NCI-H187 (cell line): ENCODE data around the gene KMT2E.

ENCODE experiments used
- DNase-seq, 2 experiments: peaks; one replicate each; lab custom pipeline; 2025; lab: John Stamatoyannopoulos, UW

Gene KMT2E

DNA sequence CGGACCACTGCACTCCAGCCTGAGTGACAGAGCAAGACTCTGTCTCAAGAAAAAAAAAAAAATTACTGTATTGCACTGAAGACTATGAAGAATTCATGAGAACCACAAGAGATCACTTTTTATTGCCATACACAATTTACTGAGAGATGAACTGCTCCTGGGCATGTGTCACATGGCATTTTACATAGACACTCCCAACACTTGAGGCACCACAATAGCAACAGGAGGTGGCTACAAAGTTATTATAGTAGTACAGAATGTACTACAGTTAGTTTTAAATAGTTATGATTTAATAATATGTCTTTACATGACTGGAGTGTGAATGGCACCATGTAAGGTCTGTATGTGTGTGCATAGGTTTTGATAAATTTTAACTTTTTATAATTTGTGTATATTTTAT, 70.6 kb downstream of the KMT2E start:
- no peak for DNase-seq

DNA sequence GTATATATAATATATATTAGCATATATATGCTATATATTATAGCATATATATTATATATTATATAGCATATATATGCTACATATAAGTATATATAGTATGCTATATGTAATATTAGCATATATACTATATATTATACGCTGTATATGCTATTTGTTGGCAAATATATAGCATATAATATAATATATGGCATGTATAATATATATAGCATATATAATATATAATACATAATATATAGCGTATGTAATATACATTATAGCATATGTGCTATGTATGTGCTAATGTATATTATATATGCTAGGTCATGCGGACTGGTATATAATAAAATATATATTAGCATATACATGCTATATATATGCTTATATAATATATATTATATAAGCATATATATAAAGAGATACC, 72.8 kb downstream of the KMT2E start:
- DNase-seq, result no peak

DNA sequence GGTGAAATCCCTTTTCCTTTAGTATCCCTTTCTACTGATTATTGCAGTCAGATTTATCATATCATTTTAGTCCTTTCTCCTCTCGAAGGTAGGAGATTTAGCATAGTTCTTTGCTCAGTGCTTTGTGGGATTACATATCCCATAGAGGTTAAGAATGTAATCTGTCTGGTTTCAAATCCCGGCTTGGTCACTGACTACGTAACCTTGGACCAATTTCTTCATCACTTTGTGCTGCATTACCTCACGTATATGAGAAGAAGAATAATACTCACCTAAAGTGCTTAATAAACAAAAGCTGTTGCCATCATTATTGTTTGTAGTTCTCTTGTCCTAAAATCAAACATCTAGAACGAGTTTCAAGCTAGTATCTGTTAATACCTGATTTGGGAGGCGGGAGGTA, 74.0 kb downstream of the KMT2E start:
- no peak for DNase-seq

DNA sequence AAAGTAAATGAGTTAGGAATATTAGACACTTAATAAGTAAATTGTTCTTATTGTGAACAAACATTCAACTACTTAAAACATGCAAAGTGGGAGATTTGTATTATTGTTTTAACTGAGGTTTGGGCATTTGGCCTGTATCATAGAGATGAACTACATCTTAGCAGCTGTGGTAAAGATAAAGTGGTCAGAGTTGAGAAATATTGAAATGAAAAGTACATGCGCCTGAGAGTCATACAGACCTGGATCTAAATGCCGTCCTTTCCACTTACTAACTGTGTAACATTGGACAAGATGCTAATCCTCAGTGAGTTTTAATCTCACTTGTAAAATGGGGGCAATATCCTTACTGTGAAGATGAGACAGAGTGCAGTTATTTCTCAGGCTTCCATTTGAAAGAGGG, 74.5 kb downstream of the KMT2E start:
- no peak for DNase-seq

DNA sequence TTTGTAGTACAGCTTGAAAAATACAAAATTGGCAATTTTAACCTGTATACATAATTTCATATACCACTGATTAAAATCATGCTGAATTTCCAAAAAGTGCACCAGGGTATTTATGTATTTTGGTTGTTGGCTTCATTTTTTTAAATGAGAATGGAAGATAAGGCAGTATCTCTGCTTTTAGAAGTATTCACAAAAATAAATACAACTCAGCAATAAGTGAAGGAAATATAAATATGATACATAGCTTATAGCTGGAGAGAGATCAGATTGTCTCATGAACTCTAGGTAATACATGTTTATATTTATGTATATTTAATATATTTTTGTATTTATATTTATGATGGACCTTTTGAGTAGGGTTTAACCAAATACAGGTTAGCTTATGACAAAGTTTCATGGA, 81.0 kb downstream of the KMT2E start:
- no peak for DNase-seq

DNA sequence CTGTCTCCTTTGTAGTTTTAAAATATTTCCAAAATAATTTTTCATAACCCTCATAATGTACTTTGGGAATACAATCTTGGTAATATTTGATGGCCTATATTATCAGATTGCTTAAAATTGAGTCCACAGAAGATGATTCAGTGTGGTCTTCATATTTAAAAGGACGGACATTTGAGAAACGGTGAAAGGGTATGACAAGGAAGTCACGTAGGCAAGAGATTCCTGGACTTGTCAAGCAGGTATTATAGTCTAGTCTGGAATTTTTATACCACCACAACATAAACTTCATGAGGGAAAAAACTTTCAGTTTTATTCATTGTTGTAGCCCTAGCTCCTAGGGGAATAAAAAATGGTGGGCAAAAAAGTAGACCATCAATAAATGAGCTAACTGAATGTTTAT, 82.3 kb downstream of the KMT2E start:
- DNase-seq, result no peak

DNA sequence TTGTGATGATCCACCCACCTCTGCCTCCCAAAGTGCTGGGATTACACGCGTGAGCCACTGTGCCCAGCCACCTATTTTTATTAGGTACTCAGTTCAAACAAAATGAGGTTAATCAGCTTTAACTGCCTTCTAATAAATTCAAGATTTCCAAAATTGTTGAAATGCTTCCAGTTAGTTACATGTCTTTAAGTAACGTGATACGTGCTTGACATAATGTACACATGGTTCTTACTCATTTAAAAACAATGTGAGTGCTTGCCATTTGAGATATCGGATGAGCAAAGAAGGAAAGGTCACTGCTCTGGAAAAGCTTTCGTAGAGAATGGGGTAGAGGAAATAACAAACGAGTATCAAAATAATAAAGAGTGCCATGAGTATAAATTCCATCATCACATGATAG, 83.6 kb downstream of the KMT2E start:
- no peak for DNase-seq

DNA sequence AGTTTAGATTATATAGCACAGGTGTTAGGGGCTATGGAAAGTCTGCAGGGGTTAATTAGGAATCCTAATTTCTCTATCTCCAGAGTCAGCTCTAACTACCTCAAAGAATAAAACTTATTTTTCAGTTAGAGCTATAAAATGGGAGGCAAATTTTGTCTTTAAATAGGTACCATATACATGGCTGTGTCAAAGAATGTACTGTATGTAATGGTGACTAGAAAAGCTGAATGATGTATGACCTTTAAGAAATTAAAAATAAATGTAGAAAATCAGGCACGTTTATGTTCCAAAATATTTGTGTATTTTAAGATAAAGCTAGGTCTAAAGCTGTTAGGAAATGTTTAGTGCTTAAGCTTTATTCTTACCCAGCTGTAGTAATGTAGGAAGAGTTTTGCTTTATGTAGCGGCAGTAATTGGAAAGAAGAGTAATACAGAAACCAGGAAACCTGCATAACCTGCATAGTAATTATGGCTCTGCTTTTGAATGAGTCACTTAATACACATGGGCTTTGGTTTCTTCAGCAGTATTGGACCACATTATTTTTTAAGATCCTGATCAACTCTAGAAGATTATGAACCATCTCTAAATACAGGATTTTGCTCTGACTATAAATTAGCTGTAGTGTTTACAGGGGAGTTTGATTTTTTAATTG, 85.0 kb downstream of the KMT2E start:
- no peak for DNase-seq

DNA sequence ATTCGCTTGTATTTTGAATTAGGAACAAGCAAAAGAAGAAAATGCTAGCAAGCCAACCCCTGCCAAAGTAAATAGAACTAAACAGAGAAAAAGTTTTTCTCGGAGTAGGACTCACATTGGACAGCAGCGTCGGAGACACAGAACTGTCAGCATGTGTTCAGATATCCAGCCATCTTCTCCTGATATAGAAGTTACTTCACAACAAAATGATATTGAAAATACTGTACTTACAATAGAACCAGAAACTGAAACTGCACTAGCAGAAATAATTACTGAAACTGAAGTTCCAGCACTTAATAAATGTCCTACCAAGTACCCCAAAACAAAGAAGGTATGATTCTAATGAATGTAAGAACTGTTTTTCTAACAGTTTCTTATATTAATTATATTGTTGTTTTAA, 87.9 kb downstream of the KMT2E start:
- DNase-seq, result no peak

DNA sequence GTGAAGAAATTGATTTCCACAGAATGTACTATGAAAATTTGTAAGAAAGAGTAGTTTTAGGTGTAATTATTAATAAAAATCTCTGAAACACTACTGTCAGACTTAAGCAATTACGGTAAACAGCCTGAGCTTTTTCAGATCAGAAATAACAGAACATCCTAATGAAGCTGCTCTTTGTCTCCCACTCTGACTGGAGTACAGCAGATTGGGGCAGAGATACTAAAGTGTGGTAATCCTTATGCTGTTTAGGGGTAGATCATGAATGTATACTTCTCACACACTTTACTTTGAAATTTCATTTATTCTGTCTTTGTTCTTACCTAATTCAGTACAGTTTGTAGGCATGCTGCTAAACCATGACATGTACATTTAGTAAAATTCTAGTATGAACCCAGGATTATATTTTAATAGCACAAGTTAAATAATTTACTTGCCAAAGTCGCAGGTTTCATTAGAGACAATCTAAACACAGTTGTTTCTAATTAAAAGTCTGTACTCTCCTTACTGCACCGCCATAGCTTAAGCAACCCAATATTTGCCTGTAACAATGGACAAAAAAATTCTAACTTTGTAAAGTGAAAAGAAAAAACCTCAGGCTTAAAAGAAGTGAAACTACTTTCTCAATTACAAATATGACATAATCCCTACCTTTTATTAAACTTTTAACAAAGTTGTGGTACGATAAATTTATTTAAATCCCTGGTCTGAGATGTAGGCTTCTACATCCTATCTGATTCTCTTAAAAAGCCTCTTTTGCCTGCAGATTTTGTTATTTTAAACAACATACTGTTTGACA, 88.8 kb downstream of the KMT2E start:
- DNase-seq, result no peak

DNA sequence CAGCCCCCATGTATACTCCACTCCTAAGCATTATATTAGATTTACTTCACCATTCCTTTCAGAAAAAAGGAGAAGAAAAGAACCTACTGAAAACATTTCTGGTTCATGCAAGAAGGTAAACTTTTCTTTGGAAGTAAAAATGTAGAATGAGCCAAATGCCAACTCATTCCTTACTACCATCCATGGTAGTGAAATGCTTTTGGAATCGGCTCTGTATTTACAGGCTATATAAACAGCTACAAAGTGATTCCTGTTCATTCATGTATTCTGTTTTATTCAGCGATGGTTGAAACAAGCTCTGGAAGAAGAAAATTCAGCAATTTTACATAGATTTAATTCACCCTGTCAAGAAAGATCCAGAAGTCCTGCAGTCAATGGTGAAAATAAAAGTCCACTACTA, 91.6 kb downstream of the KMT2E start:
- no peak for DNase-seq

DNA sequence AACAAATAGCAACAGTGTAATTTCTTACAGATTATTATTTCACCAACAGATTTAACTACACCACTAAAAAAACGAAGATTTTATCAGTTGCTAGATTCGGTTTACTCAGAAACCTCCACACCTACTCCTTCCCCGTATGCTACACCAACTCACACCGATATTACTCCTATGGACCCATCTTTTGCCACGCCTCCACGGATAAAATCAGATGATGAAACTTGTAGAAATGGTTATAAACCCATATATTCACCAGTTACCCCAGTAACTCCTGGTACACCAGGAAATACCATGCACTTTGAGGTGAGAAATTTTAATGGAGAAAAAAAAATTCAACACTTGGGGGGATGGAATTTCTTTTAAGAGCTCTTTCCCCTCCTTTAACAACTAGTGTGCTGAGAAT, 92.5 kb downstream of the KMT2E start:
- DNase-seq, result no peak

DNA sequence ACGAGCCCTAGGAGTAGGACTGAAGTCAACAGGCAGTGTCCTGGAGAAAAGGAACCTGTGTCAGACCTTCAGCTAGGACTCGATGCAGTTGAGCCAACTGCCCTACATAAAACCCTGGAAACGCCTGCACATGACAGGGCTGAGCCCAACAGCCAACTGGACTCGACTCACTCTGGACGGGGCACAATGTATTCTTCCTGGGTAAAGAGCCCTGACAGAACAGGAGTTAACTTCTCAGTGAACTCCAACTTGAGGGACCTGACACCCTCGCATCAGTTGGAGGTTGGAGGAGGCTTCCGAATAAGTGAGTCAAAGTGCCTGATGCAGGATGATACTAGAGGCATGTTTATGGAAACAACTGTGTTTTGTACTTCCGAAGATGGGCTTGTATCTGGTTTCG, 93.5 kb downstream of the KMT2E start:
- DNase-seq, result no peak

DNA sequence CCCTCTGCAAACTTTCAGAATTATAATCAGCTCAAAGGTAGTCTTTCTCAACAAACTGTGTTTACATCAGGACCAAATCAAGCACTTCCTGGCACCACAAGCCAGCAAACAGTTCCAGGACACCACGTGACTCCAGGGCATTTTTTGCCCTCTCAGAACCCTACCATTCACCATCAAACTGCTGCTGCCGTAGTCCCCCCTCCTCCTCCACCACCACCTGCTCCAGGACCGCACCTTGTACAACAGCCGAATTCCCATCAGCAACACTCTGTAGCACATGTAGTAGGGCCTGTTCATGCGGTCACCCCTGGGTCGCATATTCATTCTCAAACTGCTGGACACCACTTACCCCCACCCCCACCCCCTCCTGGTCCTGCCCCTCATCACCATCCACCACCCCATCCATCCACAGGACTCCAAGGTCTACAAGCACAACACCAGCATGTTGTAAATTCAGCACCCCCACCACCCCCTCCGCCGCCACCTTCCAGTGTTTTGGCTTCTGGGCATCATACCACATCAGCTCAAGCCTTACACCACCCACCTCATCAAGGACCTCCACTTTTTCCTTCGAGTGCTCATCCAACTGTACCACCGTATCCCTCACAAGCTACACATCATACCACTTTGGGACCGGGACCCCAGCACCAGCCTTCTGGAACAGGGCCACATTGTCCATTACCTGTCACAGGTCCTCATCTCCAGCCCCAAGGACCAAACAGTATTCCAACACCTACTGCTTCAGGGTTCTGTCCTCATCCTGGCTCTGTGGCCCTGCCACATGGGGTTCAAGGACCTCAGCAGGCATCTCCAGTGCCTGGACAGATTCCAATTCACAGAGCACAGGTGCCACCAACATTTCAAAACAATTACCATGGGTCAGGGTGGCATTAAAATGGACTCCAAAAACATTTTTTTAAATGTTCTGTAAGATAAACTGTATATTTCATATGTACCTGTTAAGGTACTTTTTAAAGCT, 98.7 kb downstream of the KMT2E start:
- DNase-seq, result no peak

DNA sequence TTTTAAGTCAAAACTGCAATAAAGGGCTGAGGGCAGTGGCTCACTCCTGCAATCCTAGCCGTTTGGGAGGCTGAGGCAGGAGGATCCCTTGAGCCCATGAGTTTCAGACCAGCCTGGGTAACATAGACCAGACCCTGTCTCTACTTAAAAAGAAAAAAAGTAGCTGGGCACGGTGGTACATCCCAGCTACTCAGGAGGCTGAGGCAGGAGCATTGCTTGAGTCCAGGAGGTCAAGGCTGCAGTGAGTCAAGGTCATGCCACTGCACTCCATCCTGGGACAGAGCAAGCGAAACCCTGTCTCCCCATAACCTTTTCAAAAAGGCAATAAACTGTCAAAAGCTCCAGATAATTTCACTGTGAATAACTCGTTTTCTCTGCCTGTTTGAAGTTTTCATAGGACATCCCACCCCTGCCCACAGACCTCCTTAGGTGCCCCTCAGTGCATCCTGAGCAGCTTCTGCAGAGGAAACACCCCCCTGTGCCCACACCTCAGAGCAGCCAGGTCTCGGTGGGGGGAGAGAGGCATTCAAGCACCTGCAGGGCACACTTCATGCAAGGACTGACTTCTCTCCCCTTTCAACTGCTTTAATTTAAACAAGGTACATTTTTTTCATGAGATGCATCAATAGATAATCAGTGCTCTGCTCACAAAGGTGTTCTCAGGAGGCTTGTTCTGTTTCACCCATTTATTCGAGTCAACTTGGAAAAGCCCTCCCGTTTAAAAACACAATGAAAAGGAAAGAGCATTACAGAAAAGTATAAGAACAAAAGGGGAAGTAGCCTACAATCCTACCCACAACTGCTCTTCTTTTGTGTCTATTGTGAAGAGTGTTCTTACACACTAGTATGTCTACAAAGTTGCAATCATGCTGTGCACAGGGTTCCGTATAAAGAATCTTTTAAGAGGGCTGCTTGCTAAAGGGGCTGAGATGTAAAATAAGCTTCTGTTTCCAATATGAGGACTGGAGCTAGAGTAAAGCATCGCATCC, 104.9 kb downstream of the KMT2E start:
- no peak for DNase-seq

DNA sequence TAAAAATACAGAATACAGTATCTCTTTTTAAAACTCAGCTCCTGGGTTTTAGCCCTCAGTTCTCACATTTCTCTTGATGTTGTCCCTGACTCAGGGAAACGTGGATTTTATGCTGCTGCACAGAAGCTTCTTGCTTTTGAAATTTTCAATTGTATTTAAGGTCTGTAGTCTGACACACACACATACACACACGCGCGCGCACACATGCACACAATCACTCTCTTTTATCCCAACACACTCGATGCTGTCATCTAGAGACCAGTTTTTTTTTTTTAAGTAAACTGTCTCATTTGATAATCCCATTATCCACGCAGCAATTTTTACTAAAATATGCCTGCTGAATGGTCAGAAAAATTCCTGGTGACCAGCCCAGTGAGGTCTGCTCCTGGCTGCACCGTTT, 108.6 kb downstream of the KMT2E start:
- no peak for DNase-seq

DNA sequence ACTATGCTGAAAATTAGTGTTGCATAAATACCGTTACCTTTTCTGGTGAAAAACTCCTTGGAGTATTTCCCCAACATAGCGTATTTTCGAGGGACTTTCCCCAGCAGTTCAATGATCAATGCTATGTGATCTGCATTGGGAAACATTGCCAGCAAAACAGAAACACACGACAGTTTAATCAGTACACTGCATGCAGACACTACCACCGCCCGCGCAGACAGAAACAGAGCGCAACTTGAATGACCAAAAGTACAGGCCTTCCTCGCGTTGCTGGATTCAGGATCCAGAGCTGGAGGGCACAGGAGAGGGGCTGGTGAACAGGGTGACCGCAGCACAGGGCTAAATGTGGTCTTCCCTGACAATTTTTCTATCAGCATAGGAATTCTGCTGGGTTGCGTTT, 111.7 kb downstream of the KMT2E start:
- no peak for DNase-seq

DNA sequence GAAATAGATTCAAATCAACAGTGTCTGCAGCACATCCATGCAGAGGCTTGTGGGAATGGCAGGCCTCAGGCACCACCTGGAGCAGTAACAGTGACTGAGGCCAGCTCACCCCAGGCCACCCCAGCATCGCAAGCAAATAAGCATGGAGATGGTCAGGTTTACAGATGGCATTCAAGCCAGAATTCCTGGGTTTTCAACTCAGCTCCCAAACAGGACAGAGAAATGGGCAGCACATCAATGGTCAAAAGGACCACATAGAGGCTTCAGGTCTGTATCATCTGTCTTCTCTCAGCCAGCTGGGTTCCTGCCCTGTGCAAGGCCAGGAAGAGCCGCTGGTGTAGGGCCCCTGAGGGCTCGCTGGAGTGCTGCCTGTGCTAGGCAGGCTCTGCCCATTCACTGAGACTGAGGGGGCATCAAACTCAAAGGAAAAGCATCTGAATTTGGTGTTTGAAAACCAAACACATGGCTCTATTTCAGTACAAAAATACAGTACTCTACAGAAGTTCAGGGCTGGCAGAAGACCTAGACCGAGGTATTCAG, 112.5 kb downstream of the KMT2E start:
- DNase-seq, result no peak

DNA sequence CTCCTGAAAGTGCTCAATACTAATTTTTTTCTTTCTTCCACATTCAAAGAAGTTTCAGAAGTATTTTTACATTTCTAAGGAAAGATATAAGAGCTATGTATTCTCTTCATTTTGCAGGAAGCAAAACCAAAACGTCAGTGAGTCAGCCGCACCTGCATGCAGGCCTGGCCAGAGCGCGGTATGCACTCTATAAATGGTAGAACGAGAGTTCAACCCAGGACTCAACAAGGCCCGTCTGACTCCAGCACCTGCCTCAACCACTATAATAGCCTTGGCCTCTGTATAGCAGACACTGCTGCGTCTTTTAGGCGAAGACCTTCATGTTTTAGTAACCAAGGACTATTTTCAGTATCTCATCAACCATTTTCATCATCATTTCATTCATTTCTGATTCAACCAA, 113.2 kb downstream of the KMT2E start:
- DNase-seq, result no peak

DNA sequence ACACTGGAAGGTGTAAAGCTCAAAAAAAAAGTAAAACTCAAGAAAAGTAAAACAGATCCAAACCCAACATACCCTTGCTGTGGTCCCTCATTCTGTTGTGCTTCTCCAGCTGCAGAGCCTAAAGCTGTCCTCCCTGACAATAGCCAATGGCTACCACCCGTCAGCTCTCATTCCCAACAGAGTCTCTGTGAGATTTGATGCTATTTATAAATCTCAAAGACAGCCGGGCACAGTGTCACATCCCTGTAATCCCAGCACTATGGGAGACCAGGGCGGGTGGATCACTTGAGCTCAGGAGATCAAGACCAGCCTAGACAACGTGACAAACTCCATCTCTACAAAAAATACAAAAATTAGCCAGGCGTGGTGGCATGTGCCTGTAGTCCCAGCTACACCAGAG, 116.0 kb downstream of the KMT2E start:
- DNase-seq, result no peak

DNA sequence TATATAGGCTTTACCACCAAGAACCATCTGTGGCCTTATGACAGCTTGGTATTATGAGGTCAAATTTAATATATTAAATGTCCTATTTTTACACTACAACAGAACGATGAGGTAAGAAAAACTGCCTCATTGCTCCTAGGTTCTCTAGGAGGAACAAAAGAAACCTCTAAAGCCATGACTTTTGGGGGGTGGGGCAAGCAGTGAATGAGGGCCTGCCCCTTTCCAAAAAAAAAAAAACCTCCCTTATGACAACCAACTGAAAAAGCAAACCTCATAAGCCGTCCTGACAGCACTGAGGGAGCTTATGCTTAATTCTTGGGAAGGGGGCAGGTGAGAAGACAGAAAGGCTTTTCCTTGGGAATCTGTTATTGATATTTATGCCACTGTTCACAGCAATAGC, 116.6 kb downstream of the KMT2E start:
- no peak for DNase-seq
